GM12878 (cell line): ENCODE measurements around the gene GARRE1.

Experiments
- FOXK2 ChIP-seq: fragments of 450-650 bp; IDR thresholded peaks from 2 replicates; pipeline ENCODE4 v1.6.1; 2017; ENCODE audit warnings: mild to moderate bottlenecking, moderate library complexity
- SUZ12 ChIP-seq: fragments of 200-600 bp; sonication (generic); IDR thresholded peaks from one replicate; pipeline ENCODE4 v1.6.1; 2018; ENCODE audit warnings: antibody characterized with exemption, mild to moderate bottlenecking; ENCODE audit not compliant: unreplicated experiment
- TARDBP ChIP-seq: IDR thresholded peaks from 2 replicates; pipeline ENCODE4 v1.6.1; 2016; ENCODE audit warnings: borderline replicate concordance
- TF ChIP-seq, protein P1 (sequence below), 3 experiments: IDR thresholded peaks in 2 of 3; conservative IDR thresholded peaks in 1 of 3; 2 replicates each; pipeline ENCODE4 v1.5.1; 2011; ENCODE audit warnings: low read depth in 3 of 3, low read length in 3 of 3, mild to moderate bottlenecking in 3 of 3, control low read depth in 2 of 3, moderate library complexity in 2 of 3, inconsistent platforms in 1 of 3, mixed read lengths in 1 of 3; ENCODE audit not compliant: control insufficient read depth in 2 of 3, insufficient read depth in 1 of 3; ENCODE audit errors: extremely low read depth in 1 of 3

DNA sequence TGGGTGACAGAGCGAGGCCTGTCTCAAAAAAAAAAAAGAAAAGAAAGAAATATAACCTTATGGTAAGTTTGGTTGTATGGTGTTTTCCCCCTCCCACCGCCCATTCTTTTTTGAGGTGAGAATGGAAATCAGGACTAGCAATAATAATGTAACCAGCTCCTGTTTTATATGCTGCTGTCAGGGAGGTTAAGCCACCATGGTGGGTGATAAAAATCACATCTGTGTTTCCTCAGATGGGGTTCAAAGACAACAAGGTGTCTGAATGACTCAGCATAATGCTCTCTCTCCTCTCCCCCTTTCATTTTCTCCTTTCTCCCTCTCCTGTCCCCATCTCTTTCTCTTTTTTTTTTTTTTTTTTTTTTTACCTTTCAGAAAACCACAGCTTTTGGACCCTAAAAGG lies 28.3 kb upstream of the GARRE1 start:
- TF ChIP-seq, protein P1, sequence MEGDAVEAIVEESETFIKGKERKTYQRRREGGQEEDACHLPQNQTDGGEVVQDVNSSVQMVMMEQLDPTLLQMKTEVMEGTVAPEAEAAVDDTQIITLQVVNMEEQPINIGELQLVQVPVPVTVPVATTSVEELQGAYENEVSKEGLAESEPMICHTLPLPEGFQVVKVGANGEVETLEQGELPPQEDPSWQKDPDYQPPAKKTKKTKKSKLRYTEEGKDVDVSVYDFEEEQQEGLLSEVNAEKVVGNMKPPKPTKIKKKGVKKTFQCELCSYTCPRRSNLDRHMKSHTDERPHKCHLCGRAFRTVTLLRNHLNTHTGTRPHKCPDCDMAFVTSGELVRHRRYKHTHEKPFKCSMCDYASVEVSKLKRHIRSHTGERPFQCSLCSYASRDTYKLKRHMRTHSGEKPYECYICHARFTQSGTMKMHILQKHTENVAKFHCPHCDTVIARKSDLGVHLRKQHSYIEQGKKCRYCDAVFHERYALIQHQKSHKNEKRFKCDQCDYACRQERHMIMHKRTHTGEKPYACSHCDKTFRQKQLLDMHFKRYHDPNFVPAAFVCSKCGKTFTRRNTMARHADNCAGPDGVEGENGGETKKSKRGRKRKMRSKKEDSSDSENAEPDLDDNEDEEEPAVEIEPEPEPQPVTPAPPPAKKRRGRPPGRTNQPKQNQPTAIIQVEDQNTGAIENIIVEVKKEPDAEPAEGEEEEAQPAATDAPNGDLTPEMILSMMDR (IDR thresholded peaks at IDR 0.05 in 2 of 3, conservative IDR thresholded peaks at IDR 0.05 in 1 of 3; ENCODE audit: control insufficient read depth in 2 of 3, extremely low read depth in 1 of 3, insufficient read depth in 1 of 3, low read depth in 3 of 3, low read length in 3 of 3) = no peak
- TF ChIP-seq TARDBP = no peak
- no peak for TF ChIP-seq SUZ12
- no peak for TF ChIP-seq FOXK2
